Neutrophil (primary cell): ENCODE measurements around the gene HSPA1B.
A peak's percentile ranks its signal among the peaks of the same experiment; 100 is the strongest.
"Not testable (repeated sequence)": the region's sequence is repeated elsewhere in the genome, so short reads cannot be mapped to it uniquely, and the experiment has no call there.

ENCODE experiments used
- H3K27ac ChIP-seq: fragments of 200-600 bp; sonication (generic); 2 replicates; pipeline ENCODE4 v1.5.1; 2016; ENCODE audit warnings: mild to moderate bottlenecking, moderate library complexity
- H3K27me3 ChIP-seq: fragments of 200-600 bp; sonication (generic); 2 replicates; pipeline ENCODE4 v1.6.0; 2016; ENCODE audit warnings: mild to moderate bottlenecking
- H3K36me3 ChIP-seq: fragments of 200-600 bp; sonication (generic); 2 replicates; pipeline ENCODE4 v1.5.1; 2017
- H3K4me1 ChIP-seq, 2 experiments: fragments of 200-600 bp in 1 of 2; sonication (generic) in 1 of 2; 1 replicate in 1 of 2; 2 replicates in 1 of 2; pipeline versions ENCODE4 v1.5.1 to v1.6.1; 2013 to 2016; ENCODE audit warnings: low read depth in 1 of 2, low read length in 1 of 2, mild to moderate bottlenecking in 1 of 2, moderate library complexity in 1 of 2; ENCODE audit not compliant: control insufficient read depth in 1 of 2, insufficient read depth in 1 of 2
- H3K4me3 ChIP-seq, 2 experiments: fragments of 200-600 bp in 1 of 2; sonication (generic) in 1 of 2; 1 replicate in 1 of 2; 2 replicates in 1 of 2; pipeline ENCODE4 v1.5.1; 2013 to 2016; ENCODE audit warnings: low read depth in 1 of 2, low read length in 1 of 2, mild to moderate bottlenecking in 1 of 2, moderate library complexity in 1 of 2
- H3K9me3 ChIP-seq: fragments of 200-600 bp; sonication (generic); 2 replicates; pipeline ENCODE4 v1.5.1; 2016
- CTCF ChIP-seq: fragments of 200-600 bp; sonication (generic); IDR thresholded peaks from 2 replicates; pipeline ENCODE4 v1.5.1; 2016; ENCODE audit warnings: antibody characterized with exemption

The HSPA1B gene

GRCh38 chr6:31795616-31796298 is 31.8 kb upstream of the HSPA1B start, which contains the start of gene VARS1:
VARS1 (minus strand) TSS chr6:31795752; CDS start chr6:31795217, 535 bp downstream.
- peaks cover 30 to 31% of the 10 kb centered on the region in 2 experiments for H3K4me1 ChIP-seq
- peak within 1 kb of the TSS; percentile 99 for H3K27ac ChIP-seq
- no peaks in the 10 kb centered on the region for H3K36me3 ChIP-seq

GRCh38 chr6:31796993-31797385 is 30.5 kb upstream of the HSPA1B start:
- H3K27ac ChIP-seq = peak overlapping the region; percentile 99
- H3K4me1 ChIP-seq = peaks cover 30 to 31% of the 10 kb centered on the region in 2 experiments
- no peaks in the 10 kb centered on the region for H3K9me3 ChIP-seq
- TF ChIP-seq CTCF = no peak
- H3K4me3 ChIP-seq = no peak overlapping the region
- H3K36me3 ChIP-seq = no peaks in the 10 kb centered on the region
- no peaks in the 10 kb centered on the region for H3K27me3 ChIP-seq

More at GRCh38 chr6:31795616-31796298, 31.8 kb upstream of the HSPA1B start, which contains the start of gene VARS1:
- Histone ChIP-seq H3K27me3 (no peaks in the 10 kb centered on the region), H3K4me3 (peak within 1 kb of the TSS; percentile 87 to 90), H3K9me3 (no peaks in the 10 kb centered on the region)
- TF ChIP-seq CTCF = peak; percentile 99

GRCh38 chr6:31797588-31797987 is 29.9 kb upstream of the HSPA1B start:
- H3K4me3 ChIP-seq = no peak overlapping the region
- TF ChIP-seq CTCF = no peak
- peaks cover 30 to 31% of the 10 kb centered on the region in 2 experiments for H3K4me1 ChIP-seq
- no peaks in the 10 kb centered on the region for H3K9me3 ChIP-seq
- no peaks in the 10 kb centered on the region for H3K27me3 ChIP-seq
- no peaks in the 10 kb centered on the region for H3K36me3 ChIP-seq
- H3K27ac ChIP-seq = peak overlapping the region; percentile 99

- TF ChIP-seq CTCF = no peak
- Histone ChIP-seq H3K27me3 (no peaks in the 10 kb centered on the region), H3K4me1 (peaks cover 25 to 26% of the 10 kb centered on the region in 2 experiments), H3K9me3 (no peaks in the 10 kb centered on the region), H3K36me3 (no peaks in the 10 kb centered on the region), H3K4me3 (no peak overlapping the region), H3K27ac (no peak overlapping the region)
Measured at GRCh38 chr6:31799781-31800180, 27.8 kb upstream of the HSPA1B start.

- not testable (repeated sequence) for H3K9me3 ChIP-seq, H3K36me3 ChIP-seq, H3K27me3 ChIP-seq
Measured at GRCh38 chr6:31801031-31801927, 26.3 kb upstream of the HSPA1B start.

More at GRCh38 chr6:31801031-31801927, 26.3 kb upstream of the HSPA1B start:
- not testable (repeated sequence) for H3K4me3 ChIP-seq, H3K27ac ChIP-seq
- peaks cover 22 to 26% of the 10 kb centered on the region in 2 experiments for H3K4me1 ChIP-seq
